Endothelial cell of umbilical vein (primary cell): ENCODE data around the gene PYY.

Experiments used
- CTCF ChIP-seq, 2 donors: IDR thresholded peaks; 1 replicate in 1 of 2; 2 replicates in 1 of 2; pipeline ENCODE4 v1.5.1; 2011; ENCODE audit warnings: low read length in 2 of 2, mild to moderate bottlenecking in 2 of 2, moderate library complexity in 2 of 2, control low read depth in 1 of 2, inconsistent platforms in 1 of 2, low read depth in 1 of 2; ENCODE audit not compliant: insufficient read depth in 1 of 2; ENCODE audit errors: extremely low read depth in 1 of 2
- POLR2A ChIP-seq: IDR thresholded peaks from 2 replicates; pipeline ENCODE4 v1.6.1; 2012; ENCODE audit warnings: low read depth, mild to moderate bottlenecking, control low read depth, low read length
- POLR2AphosphoS5 ChIP-seq: IDR thresholded peaks from 2 replicates; pipeline ENCODE4 v1.6.1; 2012; ENCODE audit warnings: low read depth, mild to moderate bottlenecking, control low read depth, low read length, moderate library complexity; ENCODE audit not compliant: insufficient read depth

- TF ChIP-seq CTCF (IDR thresholded peaks at IDR 0.05; ENCODE audit: extremely low read depth in 1 of 2, insufficient read depth in 1 of 2, low read depth in 1 of 2, low read length in 2 of 2) (no peak), POLR2AphosphoS5 (no peak), POLR2A (no peak)
Measured at GRCh38 chr17:43920500-43921095, 33.1 kb downstream of the PYY start.
